ENCODE measurements around the gene SLIT1. TPM values are rescaled to one million over a fixed set of nuclear protein-coding genes. Genes with fewer than 3 reads are reported as not detected.
"Not testable (repeated sequence)": the region's sequence is repeated elsewhere in the genome, so short reads cannot be mapped to it uniquely, and the experiment has no call there.

Gene SLIT1
- total RNA-seq, 1 experiment from 2014 or later: not detected

GRCh38 chr10:97033841-97034240 lies 151.9 kb downstream of the SLIT1 start:
- DNase-seq (ENCODE audit: low read depth, low spot score); in situ Hi-C loops (cut with HindIII; ENCODE audit: low pct_unique_long_range_greater_than_20kb, low sequenced_read_pairs): not testable (repeated sequence)

GRCh38 chr10:97032624-97033023 lies 153.1 kb downstream of the SLIT1 start:
- in situ Hi-C loops (cut with HindIII; ENCODE audit: low pct_unique_long_range_greater_than_20kb, low sequenced_read_pairs): no loop called here
- DNase-seq (ENCODE audit: low read depth, low spot score): no peak

DNA sequence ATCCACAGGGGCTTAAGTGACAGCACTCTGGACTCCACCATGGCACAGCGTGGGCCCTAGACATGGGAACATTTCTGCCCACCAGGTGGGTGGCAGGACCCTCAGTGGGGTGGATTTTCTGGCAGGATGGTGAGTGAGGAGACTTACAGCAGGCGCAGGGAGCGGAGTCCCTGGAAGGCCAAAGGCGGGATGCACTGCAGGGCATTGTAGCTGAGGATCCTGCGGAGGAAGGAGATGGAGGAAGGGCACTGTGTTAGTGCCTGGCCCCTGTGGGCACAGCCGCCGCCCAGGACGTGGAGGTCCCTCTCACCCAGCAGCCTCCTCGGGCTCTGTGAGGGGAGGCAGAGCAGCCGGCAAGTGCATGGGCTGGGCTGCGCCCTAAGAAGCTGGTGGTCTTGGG lies 154.3 kb downstream of the SLIT1 start:
- no peak for DNase-seq (ENCODE audit: low read depth, low spot score)
- in situ Hi-C loops (cut with HindIII; ENCODE audit: low pct_unique_long_range_greater_than_20kb, low sequenced_read_pairs): no loop called here

DNA sequence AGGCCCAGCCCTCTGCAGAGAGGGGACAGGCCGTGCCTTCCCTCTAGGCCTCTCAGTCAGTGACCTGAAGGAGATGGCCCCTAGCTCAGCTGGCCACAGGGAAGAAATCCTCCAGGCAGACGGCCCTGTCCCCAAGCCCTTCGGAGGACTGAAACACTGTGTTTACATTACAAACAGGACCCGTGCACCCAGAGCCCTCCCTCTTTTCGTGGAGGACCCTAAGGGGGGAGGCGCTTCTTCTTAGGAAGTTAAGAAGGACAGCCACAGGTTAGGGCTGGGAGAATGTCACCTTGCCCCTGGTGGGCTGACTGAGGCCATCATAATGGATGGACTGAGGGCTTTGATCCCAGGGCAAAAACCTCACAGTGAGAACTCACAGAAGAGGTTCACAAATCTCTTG lies 154.9 kb downstream of the SLIT1 start:
- in situ Hi-C loops (cut with HindIII; ENCODE audit: low pct_unique_long_range_greater_than_20kb, low sequenced_read_pairs): no loop called here
- DNase-seq (ENCODE audit: low read depth, low spot score): no peak

GRCh38 chr10:97029271-97029670 lies 156.5 kb downstream of the SLIT1 start:
- no peak for DNase-seq (ENCODE audit: low read depth, low spot score)
- in situ Hi-C loops (cut with HindIII; ENCODE audit: low pct_unique_long_range_greater_than_20kb, low sequenced_read_pairs): no loop called here

- DNase-seq (ENCODE audit: low read depth, low spot score): no peak
- in situ Hi-C loops (cut with HindIII; ENCODE audit: low pct_unique_long_range_greater_than_20kb, low sequenced_read_pairs): no loop called here
Observed at GRCh38 chr10:97028832-97029178, 157.0 kb downstream of the SLIT1 start.

- in situ Hi-C loops (cut with HindIII; ENCODE audit: low pct_unique_long_range_greater_than_20kb, low sequenced_read_pairs): no loop called here
- DNase-seq (ENCODE audit: low read depth, low spot score): no peak
Observed at GRCh38 chr10:97028126-97028831, 157.5 kb downstream of the SLIT1 start.

DNA sequence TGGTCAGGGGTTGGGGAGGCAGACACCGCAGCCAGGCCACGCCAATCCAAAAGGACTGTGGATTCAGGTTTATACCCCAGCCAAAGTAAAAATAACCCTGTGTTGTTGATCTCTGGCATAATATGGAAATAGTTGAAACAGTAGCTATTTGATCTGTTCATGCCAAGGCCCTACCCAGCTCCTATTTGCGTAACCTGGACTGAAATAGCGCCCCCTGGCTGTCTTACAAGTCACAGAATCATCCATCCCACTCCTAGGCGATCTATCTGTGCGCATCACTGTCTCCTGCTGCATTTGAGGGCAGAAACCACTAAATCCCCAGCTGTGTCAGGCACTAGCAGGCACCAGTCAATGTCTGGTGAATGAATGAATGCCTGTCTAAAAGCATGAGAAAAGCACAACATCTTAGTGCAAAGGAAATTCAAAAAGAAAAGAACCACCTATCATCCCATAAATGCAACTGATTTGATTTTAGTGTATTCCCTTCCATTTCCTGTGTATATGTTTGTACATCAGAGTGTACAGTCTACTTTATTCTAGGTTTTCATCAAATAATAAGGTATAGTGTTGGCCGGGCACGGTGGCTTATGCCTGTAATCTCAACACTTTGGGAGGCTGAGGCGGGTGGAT lies 160.0 kb downstream of the SLIT1 start:
- in situ Hi-C loops (cut with HindIII; ENCODE audit: low pct_unique_long_range_greater_than_20kb, low sequenced_read_pairs): no loop called here
- peak; percentile 77 for DNase-seq (ENCODE audit: low read depth, low spot score)

DNA sequence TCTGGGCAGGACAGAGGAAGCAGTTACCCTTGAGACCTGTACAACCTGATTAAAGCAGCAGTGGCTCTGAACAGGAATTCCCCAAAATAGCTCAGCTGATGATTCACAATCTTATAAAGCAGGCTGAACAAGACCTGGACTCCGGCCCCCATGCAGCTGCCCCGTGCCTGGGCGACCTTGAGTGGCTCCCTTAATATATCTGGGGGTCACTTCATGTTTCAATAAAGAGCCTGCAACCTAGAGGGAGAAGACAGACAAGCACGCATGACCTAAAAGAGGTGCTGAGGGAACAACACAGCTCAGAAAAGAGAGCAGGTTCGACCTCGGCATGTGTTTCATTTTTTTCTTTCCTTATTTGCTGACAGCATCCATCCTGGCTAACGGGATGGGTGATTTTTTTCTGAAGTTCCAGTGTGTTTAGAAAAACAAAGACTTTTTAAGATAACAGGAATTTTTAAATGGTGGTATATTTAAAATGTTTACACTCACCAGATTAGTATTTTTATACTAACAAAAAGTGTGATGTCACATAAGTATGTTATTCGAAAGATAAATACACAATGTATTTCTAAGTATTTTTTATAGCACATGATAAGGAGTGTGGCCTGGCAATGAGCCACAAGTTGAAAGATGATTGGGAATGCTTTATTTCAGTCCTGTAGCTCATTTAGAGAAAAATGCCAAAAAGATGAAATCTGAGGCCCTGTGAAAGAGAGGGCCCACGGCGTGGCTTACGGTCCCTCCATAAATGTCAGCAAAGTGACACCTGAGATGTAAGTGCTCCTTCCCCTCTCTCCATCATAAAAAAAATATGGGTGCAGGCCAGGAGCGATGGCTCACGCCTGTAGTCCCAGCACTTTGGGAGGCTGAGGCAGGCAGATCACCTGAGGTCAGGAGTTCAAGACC lies 161.3 kb downstream of the SLIT1 start:
- no peak for DNase-seq (ENCODE audit: low read depth, low spot score)

DNA sequence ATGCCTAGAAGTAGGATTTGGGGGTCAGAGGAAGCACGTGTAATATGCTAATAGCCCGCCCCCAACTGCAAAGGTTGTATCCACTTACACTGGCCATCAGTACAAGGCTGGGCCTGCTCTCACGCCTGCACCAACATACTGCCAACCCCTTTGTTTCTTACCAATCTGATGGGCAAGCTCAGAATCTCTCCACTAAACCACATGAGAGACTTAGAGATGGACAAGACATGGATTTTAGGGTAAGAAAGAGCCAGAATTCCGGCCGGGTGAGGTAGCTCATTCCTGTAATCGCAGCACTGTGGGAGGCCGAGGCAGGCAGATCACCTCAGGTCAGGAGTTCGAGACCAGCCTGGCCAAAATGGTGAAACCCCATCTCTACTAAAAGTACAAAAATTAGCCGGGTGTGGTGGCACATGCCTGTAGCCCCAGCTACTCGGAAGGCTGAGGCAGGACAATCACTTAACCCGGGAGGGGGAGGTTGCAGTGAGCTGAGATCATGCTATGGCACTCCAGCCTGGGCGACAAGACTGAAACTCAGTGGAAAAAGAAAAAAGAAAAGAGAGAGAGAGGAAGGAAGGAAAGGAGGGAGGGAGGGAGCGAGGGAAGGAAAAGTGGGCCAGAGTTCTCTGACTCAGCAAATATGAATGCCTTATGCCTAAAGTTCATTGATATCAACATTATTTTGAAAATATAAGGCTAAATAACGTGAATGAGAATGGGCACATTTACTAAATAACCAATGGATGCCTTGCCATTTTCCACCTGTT lies 162.2 kb downstream of the SLIT1 start:
- no peak for DNase-seq (ENCODE audit: low read depth, low spot score)
- in situ Hi-C loops (cut with HindIII; ENCODE audit: low pct_unique_long_range_greater_than_20kb, low sequenced_read_pairs): no loop called here

More for the DNA sequence above, 161.3 kb downstream of the SLIT1 start:
- in situ Hi-C loops (cut with HindIII; ENCODE audit: low pct_unique_long_range_greater_than_20kb, low sequenced_read_pairs): no loop called here

DNA sequence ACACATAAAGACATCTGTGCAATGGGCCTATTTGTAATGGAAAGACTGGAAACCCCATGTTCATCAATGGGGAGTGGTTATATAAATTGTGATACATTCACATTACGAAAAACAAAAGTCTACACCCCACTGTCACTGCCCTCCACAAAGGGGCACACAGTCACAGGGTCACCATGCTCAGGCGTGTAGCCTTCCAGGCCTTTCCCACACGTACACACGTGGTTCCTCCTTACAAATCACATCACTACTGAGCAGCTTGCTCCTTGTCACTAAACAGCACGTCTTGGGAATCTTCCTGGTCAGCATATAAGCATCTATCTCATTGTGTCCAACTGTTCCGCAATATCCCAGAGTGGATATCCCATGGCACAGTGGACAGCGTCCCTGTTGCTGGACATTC lies 163.1 kb downstream of the SLIT1 start:
- in situ Hi-C loops (cut with HindIII; ENCODE audit: low pct_unique_long_range_greater_than_20kb, low sequenced_read_pairs): no loop called here
- DNase-seq (ENCODE audit: low read depth, low spot score): no peak

- no peak for DNase-seq (ENCODE audit: low read depth, low spot score)
- in situ Hi-C loops (cut with HindIII; ENCODE audit: low pct_unique_long_range_greater_than_20kb, low sequenced_read_pairs): no loop called here
Observed at GRCh38 chr10:97020452-97021400, 165.0 kb downstream of the SLIT1 start.

DNA sequence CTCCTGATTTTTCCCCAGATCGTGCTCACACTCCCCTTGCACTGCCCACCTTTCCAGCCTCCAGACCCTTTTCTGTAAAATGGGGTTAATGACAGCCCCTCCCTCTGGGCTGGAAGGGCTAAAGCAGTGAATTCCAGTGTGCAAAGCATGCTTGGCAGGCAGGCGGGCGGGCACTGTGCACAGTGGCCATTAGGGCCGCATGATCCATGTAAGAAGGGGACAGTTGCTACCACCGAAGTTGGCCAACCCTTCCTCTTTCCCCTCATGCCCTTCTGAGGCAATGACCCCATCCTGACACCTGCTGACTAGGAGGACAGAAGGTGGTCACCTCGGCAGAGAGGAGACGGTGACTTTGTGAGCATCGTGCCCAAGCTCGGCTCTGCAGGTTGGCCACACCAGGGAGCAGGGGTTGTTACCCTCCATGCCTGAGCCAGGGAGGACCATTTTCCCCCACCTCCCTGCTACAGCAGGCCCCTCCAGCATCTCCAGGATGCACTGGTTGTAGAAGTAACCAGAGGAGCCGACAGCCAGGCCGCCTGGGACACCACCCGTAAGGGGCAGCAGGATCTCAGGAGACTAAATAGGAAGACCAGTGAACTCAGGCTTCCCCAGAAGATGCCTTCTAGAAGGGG lies 166.4 kb downstream of the SLIT1 start:
- no peak for DNase-seq (ENCODE audit: low read depth, low spot score)
- in situ Hi-C loops (cut with HindIII; ENCODE audit: low pct_unique_long_range_greater_than_20kb, low sequenced_read_pairs): no loop called here

- no peak for DNase-seq (ENCODE audit: low read depth, low spot score)
- in situ Hi-C loops (cut with HindIII; ENCODE audit: low pct_unique_long_range_greater_than_20kb, low sequenced_read_pairs): no loop called here
Observed at GRCh38 chr10:97018251-97019212, 167.2 kb downstream of the SLIT1 start.

GRCh38 chr10:97017474-97017903 lies 168.3 kb downstream of the SLIT1 start:
- no peak for DNase-seq (ENCODE audit: low read depth, low spot score)
- in situ Hi-C loops (cut with HindIII; ENCODE audit: low pct_unique_long_range_greater_than_20kb, low sequenced_read_pairs): no loop called here
